Activated B cell treated with CpG ODN at 0.5 μM for 24 hours (primary cell): ENCODE results near the gene CD84. TPM values are rescaled to one million over a fixed set of nuclear protein-coding genes. Genes with fewer than 3 reads are reported as not detected.

Experiments used
- ATAC-seq: fragments of 200-7000 bp; cut with Tn5 transposase; one replicate; pipeline ENCODE4 v1.10.0; 2021; ENCODE audit warnings: low read depth, mild to moderate bottlenecking, moderate library complexity
- CTCF ChIA-PET: fragments of 350-600 bp; sonication (Branson Sonifier 250); formaldehyde crosslinking; loops from one replicate; lab custom pipeline; 2021; ENCODE audit warnings: antibody characterized with exemption; lab: Charles Lee
- POLR2A ChIA-PET: fragments of 350-600 bp; sonication (Branson Sonifier 250); formaldehyde crosslinking; loops from one replicate; lab custom pipeline; 2021; ENCODE audit warnings: antibody characterized with exemption; lab: Charles Lee
- DNase-seq: peaks from one replicate; pipeline ENCODE4 v3.0.0; 2022
- H3K27ac Mint-ChIP-seq: one replicate; pipeline ENCODE4 v1.8.0; 2020; ENCODE audit warnings: mixed read lengths
- H3K27me3 Mint-ChIP-seq: one replicate; pipeline ENCODE4 v1.8.0; 2021; ENCODE audit warnings: mixed read lengths
- H3K36me3 Mint-ChIP-seq: one replicate; pipeline ENCODE4 v1.8.0; 2021; ENCODE audit warnings: low read depth, mixed read lengths
- H3K4me1 Mint-ChIP-seq: one replicate; pipeline ENCODE4 v1.8.0; 2021; ENCODE audit warnings: mixed read lengths
- H3K4me3 Mint-ChIP-seq: one replicate; pipeline ENCODE4 v1.8.0; 2020; ENCODE audit warnings: mild to moderate bottlenecking, mixed read lengths
- H3K9me3 Mint-ChIP-seq: one replicate; pipeline ENCODE4 v1.8.0; 2020; ENCODE audit warnings: mixed read lengths
- CTCF ChIP-seq: fragments of 200-600 bp; IDR thresholded peaks from one replicate; pipeline ENCODE4 v1.8.0; 2022; ENCODE audit warnings: antibody characterized with exemption, mild to moderate bottlenecking
- intact Hi-C: fragments of 100-400 bp; cut with micrococcal nuclease; formaldehyde crosslinking; loops from one replicate; pipeline ENCODE4 v1.15.1; 2024
- total RNA-seq: library from RNA; stranded (reverse); gene quantifications from 2 replicates; pipeline ENCODE4 v1.2.3, GENCODE V29; 2022

The CD84 gene
- total RNA-seq, 1 donor from 2014 or later = 65.5 TPM

- no peaks in the 10 kb centered on the region for H3K27me3 Mint-ChIP-seq
- ChIA-PET CTCF (interaction anchor here (0.7 to 9.0 kb wide), 3 partner anchors 113 to 182 kb away, joined by 3 to 175 read pairs (median 3); no protein-coding TSS in a partner anchor), POLR2A (interaction anchor here (1.3 kb wide), 1 partner anchor 12 kb away, joined by 3 read pairs; no protein-coding TSS in a partner anchor)
- intact Hi-C loops = no loop called here
- ATAC-seq (no peak), DNase-seq (no peak)
- no peak overlapping the region for H3K4me3 Mint-ChIP-seq
- no peak overlapping the region for H3K27ac Mint-ChIP-seq
- peaks cover 14% of the 10 kb centered on the region for H3K4me1 Mint-ChIP-seq
- H3K36me3 Mint-ChIP-seq = peaks cover 93% of the 10 kb centered on the region
- TF ChIP-seq CTCF = no peak
- no peaks in the 10 kb centered on the region for H3K9me3 Mint-ChIP-seq
Observed at GRCh38 chr1:160612613-160613218, 33.4 kb upstream of the CD84 start.

- intact Hi-C loops = no loop called here
- peaks cover 85% of the 10 kb centered on the region for H3K36me3 Mint-ChIP-seq
- DNase-seq (no peak), ATAC-seq (no peak)
- no peaks in the 10 kb centered on the region for H3K9me3 Mint-ChIP-seq
- no peak overlapping the region for H3K4me3 Mint-ChIP-seq
- peaks cover 29% of the 10 kb centered on the region for H3K4me1 Mint-ChIP-seq
- H3K27ac Mint-ChIP-seq = peak overlapping the region; percentile 51
- POLR2A ChIA-PET = interaction anchor here (0.9 kb wide), 1 partner anchor 180 kb away, joined by 3 read pairs; no protein-coding TSS in a partner anchor
- no peak for TF ChIP-seq CTCF
- CTCF ChIA-PET = interaction anchor here (1.4 to 9.0 kb wide), 2 partner anchors 9 to 180 kb away, joined by 6 to 175 read pairs; no protein-coding TSS in a partner anchor
- H3K27me3 Mint-ChIP-seq = no peaks in the 10 kb centered on the region
Observed at GRCh38 chr1:160610569-160611242, 31.4 kb upstream of the CD84 start.

- Mint-ChIP-seq H3K36me3 (peaks cover 81% of the 10 kb centered on the region), H3K27ac (peak overlapping the region; percentile 12), H3K4me1 (peaks cover 34% of the 10 kb centered on the region), H3K27me3 (no peaks in the 10 kb centered on the region), H3K9me3 (peaks cover 3% of the 10 kb centered on the region), H3K4me3 (no peak overlapping the region)
- intact Hi-C loops = loop anchor here (10.0 kb wide), 1 partner anchor 414 kb away; the partner anchor contains the start of gene CASQ1
- TF ChIP-seq CTCF = no peak
- DNase-seq (no peak), ATAC-seq (no peak)
- ChIA-PET CTCF (interaction anchor here (1.0 to 9.0 kb wide), 6 partner anchors 9 to 232 kb away, joined by 3 to 175 read pairs (median 8); no protein-coding TSS in a partner anchor), POLR2A (interaction anchor here (0.9 to 1.7 kb wide), 3 partner anchors 121 to 232 kb away, joined by 3 to 5 read pairs (median 3); no protein-coding TSS in a partner anchor)
Observed at GRCh38 chr1:160608941-160609340, 29.6 kb upstream of the CD84 start.

GRCh38 chr1:160608514-160608913 lies 29.2 kb upstream of the CD84 start:
- Mint-ChIP-seq H3K36me3 (peaks cover 77% of the 10 kb centered on the region), H3K27ac (no peak overlapping the region), H3K4me3 (no peak overlapping the region), H3K27me3 (no peaks in the 10 kb centered on the region), H3K4me1 (peaks cover 33% of the 10 kb centered on the region), H3K9me3 (peaks cover 3% of the 10 kb centered on the region)
- ATAC-seq (no peak), DNase-seq (no peak)
- intact Hi-C loops = loop anchor here (10.0 kb wide), 1 partner anchor 414 kb away; the partner anchor contains the start of gene CASQ1
- CTCF ChIA-PET = interaction anchor here (1.0 to 9.0 kb wide), 6 partner anchors 10 to 182 kb away, joined by 3 to 175 read pairs (median 20); no protein-coding TSS in a partner anchor
- POLR2A ChIA-PET = interaction anchor here (0.7 to 2.2 kb wide), 4 partner anchors 60 to 180 kb away, joined by 3 to 10 read pairs (median 4); no protein-coding TSS in a partner anchor
- TF ChIP-seq CTCF = no peak
